HG03039 (cell line): Measurements from ENCODE around the gene ELMO1.

Experiments
- ATAC-seq: cut with Tn5 transposase; IDR thresholded peaks from one replicate; pipeline ENCODE4 v1.9.1; 2021; ENCODE audit warnings: mild to moderate bottlenecking, moderate library complexity; ENCODE audit not compliant: unreplicated experiment

Gene ELMO1

DNA sequence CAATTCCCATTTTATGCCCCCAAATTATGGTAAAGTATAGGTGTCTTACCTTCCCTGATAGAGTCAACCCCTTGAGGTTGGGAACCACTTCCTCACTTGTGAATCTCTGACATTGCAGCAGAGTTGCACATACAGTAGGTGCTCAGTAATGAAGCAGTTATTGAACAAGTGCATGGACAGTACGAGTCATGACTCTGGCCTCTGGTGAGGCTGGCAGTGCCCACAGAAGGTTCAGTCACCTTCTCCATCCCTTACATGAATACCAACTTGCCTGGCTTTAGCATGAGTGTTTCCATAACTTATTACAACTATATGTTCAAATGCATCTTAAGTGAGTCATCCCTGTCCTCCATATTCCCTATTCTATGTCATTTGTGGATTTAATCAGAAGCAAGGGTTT lies 340.0 kb downstream of the ELMO1 start:
- no peak for ATAC-seq

- ATAC-seq = no peak
Observed at GRCh38 chr7:37107047-37107750, 341.5 kb downstream of the ELMO1 start.

GRCh38 chr7:37105762-37106161 lies 342.9 kb downstream of the ELMO1 start:
- no peak for ATAC-seq

GRCh38 chr7:37104822-37105518 lies 343.7 kb downstream of the ELMO1 start:
- no peak for ATAC-seq

DNA sequence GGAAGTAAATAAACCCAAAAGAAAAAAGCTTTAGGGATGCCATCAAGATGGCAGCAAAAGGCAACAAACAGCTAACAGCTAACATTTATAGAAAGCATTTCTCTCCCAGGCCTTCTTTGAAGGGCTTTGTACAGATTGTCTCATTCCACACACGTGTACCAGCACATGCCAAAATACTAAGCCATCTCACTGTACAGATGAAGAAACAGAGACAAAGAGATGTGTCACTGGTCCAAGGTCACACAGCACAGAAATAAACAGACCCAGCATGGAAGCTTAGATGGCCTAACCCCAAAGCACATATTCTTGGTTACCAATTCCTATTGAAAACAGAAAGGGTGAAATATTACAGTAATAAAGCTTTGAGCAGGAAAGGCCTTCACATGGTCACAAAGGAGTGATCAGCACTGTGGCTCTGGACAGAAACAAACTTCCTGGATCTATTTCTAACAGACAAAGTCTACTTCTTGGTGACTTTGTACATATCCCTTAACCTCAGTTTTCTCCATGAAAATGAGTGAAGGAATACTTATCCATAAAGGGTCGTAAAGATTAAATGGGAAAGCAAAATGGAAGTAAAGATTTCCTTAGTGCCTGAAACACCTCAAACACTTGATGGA lies 346.0 kb downstream of the ELMO1 start:
- ATAC-seq = no peak

- ATAC-seq = no peak
Observed at GRCh38 chr7:37100735-37101331, 347.8 kb downstream of the ELMO1 start.

DNA sequence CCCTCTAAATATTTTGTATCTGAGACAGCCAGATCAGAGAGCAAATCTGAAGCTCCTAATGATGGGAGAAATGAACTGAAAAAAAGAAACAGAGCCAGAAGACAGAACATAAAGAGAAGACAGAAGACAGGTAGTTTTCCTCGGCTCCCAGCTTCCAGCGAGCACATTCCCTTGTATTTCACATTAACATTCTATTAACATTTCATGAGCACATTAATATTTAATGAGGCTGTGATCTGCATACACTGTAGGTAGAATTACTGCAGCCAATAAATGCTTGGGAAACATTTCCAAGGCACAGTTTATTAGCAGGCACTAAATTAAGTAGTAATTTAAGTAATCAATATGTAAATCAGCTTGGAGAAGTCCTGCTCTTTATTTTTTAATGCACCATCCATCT lies 349.9 kb downstream of the ELMO1 start:
- no peak for ATAC-seq

DNA sequence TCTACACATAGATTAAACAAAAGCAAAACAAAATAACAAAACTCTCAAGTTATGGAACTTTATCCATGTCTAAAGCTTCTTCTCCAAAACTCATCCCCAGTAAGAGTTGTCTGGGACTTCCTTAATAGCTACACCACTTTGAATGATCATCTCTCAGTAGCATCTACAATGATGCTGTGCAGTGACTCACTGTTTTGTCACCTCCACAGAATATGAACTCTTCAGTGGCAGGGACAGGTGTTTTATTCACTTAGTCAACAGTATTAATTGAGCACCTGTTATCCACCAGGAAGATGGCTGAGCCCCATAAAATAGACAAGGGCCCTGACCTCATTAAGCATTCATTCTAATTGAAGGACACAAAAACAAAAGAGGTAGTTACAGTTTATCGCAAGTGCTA lies 350.7 kb downstream of the ELMO1 start:
- no peak for ATAC-seq

- no peak for ATAC-seq
Observed at GRCh38 chr7:37097276-37097675, 351.4 kb downstream of the ELMO1 start.

DNA sequence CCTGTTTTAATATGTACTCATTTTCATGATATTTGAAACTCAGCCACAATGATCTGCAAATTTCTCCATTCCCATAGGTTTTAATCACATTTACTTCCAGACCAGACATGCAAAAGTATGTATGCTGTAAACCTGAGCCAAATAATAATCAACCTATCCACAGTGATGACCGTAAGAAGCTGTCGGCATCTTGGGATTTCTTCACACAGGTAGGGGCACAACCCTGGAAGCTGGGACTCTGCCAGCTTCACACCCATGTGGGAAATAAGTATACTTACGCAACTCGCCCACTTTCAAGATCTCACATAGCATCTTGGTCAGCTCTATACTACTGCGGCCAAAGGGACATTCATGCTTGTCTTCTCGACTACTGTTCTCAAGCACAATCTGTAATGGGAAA lies 352.3 kb downstream of the ELMO1 start:
- no peak for ATAC-seq

GRCh38 chr7:37095122-37095521 lies 353.5 kb downstream of the ELMO1 start:
- no peak for ATAC-seq

DNA sequence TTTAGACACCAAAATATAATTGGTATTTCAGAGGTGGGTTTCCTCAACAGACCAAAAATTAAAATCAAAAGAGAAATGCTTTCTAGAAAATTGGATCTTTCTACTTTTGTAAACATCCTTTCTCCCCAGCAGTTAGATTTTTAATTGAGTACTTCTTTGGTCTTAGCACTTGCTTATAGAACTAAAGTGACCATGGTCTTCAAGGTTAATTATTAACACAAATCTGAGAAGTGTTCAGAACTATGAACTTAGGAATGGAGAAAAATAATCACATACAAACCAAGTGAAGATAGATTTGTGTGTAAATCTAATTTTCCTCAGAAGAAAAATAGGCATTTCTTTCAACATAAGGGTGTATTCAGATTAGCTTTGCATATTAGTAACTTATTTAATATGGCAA lies 355.4 kb downstream of the ELMO1 start:
- ATAC-seq = no peak

DNA sequence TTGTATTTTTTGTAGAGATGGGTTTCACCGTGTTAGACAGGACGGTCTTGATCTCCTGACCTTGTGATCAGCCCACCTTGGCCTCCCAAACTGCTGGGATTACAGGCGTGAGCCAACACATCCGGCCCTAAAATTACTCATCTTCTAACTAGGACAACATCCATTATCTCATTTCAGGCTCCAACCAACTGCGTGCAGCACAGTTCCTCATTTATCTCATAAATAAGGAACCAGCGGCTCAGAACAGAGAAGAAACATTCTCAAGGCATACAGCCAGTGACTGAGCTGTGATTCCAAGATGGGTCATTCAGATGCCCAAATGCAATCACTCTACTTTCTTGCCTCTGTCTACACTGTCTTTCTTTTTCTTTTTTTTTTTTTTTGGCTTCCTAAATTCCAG lies 356.1 kb downstream of the ELMO1 start:
- no peak for ATAC-seq

- ATAC-seq = no peak
Observed at GRCh38 chr7:37089972-37090371, 358.7 kb downstream of the ELMO1 start.

DNA sequence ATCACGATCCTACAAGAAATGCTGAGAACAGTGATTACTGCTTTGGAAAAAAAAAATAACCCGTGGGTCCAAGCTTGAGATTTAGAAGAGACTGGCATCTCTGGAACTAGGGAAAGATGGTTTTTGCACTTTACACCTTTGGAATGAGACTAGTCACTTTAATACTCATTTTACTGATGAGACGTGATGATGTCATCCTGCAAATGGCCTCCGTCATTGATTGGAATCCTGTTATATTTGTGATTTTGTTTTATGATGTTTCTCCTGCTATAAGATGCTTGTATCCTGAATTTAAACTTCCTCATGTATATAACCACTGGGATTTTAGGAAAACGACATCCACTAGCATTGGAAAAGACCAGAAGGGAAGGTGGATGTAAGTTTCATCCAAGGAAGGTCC lies 363.1 kb downstream of the ELMO1 start:
- ATAC-seq = no peak

DNA sequence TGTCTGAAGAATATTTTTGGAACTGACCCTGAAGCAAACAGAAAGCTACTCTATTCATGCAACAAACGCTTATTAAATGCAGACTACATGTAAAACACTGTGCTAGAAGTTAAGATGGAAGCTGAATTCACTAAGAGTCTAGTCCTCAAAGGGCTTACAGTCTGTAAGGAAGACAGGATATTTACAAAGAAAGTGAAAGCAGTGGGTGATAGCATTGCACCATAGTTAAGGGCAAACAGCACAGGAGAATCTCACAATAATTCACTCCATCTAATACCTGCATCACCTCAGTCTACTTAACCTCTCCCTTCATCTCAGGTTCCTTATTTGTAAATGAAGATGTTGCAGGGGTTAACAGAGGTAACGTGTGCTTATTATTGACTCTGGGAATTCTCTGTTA lies 364.4 kb downstream of the ELMO1 start:
- ATAC-seq = no peak

GRCh38 chr7:37083311-37084096 lies 365.2 kb downstream of the ELMO1 start:
- ATAC-seq = no peak

DNA sequence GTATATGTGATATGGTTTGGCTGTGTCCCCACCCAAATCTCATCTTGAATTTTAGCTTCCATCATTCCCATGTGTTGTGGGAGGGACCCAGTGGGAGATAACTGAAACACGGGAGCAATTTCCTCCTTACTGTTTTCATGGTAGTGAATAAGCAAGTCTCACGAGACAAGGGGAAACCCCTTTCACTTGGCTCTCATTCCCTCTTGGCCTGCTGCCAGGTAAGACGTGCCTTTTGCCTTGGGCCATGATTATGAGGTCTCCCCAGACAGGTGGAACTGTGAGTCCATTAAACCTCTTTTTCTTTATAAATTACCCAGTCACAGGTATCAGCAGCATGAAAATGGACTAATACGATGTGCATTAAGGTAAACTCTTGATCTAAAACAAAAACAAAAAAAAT lies 367.2 kb downstream of the ELMO1 start:
- no peak for ATAC-seq

DNA sequence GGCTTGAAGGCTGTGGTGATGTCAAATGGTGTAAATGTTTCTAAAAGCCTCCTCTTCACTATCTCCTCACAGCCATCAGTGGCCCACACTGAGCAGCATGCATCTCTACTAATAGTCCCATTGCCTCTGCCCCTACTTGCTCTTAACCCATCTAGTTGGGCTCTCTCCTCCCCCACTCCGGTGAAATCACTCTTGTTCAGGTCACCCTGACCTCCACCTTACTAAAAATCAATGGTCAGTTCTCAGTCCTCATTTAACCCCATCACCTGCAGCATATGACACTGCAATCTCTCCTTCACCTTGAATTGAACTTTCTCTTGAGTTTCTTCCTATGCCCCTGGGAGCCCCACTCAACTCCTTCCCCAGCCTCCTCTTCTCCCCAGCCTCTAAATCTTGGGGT lies 369.2 kb downstream of the ELMO1 start:
- ATAC-seq = no peak

GRCh38 chr7:37076668-37077067 lies 372.0 kb downstream of the ELMO1 start:
- no peak for ATAC-seq

DNA sequence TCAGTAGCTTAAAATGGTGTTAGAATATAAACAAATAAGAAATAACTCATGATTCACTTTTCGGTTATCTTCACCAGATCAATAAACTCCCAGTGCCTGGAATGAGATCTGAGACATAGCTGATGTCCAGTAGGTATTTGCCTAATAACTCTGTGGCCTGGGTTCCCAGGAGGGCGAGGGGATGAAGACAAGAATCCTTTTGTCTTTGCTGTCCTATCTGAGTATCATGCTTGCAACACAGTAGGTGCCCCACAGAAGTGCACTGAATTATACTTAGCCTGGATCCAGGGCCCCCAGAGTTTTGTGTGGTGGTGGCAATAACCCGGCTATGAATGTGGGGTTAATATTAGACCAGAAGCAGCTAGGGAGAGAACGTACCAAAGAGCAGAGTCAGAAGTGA lies 374.3 kb downstream of the ELMO1 start:
- ATAC-seq = no peak
